Astrocyte of the spinal cord (primary cell): ENCODE measurements around the gene ROBO4.

Experiments
- DNase-seq: peaks from one replicate; pipeline ENCODE4 v3.0.0; 2011; ENCODE audit warnings: low read depth, low spot score
- H3K4me3 ChIP-seq: 2 replicates; pipeline ENCODE4 v1.5.1; 2011; ENCODE audit warnings: low read depth, mild to moderate bottlenecking, low read length, moderate library complexity
- CTCF ChIP-seq: IDR thresholded peaks from 2 replicates; pipeline ENCODE4 v1.5.1; 2012; ENCODE audit warnings: low read depth, mild to moderate bottlenecking, low read length, inconsistent platforms
- in situ Hi-C: cut with HindIII; loops from 2 replicates; pipeline ENCODE4 v1.10.0; 2017; ENCODE audit warnings: low sequenced_read_pairs

The ROBO4 gene

GRCh38 chr11:124942466-124943253 lies 45.0 kb upstream of the ROBO4 start:
- in situ Hi-C loops, result no loop called here
- no peak for TF ChIP-seq CTCF
- no peak for DNase-seq
- H3K4me3 ChIP-seq, result no peak overlapping the region

- in situ Hi-C loops, result no loop called here
- H3K4me3 ChIP-seq, result no peak overlapping the region
- no peak for DNase-seq
- no peak for TF ChIP-seq CTCF
These were observed 44.0 kb upstream of the ROBO4 start for GRCh38 chr11:124941703-124942102.

GRCh38 chr11:124938970-124939369 lies 41.3 kb upstream of the ROBO4 start:
- no peak for DNase-seq
- in situ Hi-C loops, result no loop called here

DNA sequence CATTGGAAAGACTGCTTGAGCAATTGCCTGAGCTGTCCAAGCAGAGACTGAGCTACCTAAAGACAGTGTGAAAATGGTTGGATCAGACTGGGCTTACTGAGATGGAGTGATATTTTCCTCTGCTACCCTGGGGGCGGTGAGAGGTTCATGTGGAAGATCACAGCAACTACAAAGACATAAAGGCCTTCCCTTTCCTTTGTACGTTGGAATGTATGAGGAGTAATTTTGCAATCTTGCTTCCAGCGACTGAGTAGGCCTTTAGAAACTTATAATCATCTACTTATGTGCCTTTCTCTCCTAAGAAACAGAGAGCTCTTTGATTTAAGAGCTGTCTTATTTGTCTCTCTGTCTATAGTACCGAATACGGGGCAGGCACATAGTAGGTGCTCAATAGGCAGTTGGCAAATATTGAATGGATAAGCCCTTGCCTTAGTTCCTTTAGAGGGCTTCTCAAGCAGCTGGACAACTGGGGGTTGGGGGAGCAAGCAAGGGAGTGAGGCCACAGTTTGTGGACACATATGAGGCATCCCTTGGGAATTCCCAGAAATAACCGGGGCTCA lies 40.6 kb upstream of the ROBO4 start:
- DNase-seq, result no peak
- no peak overlapping the region for H3K4me3 ChIP-seq
- in situ Hi-C loops, result no loop called here
- no peak for TF ChIP-seq CTCF

More at GRCh38 chr11:124938970-124939369, 41.3 kb upstream of the ROBO4 start:
- H3K4me3 ChIP-seq, result no peak overlapping the region
- no peak for TF ChIP-seq CTCF

GRCh38 chr11:124937336-124937935 lies 39.8 kb upstream of the ROBO4 start:
- no peak overlapping the region for H3K4me3 ChIP-seq
- no peak for TF ChIP-seq CTCF
- in situ Hi-C loops, result no loop called here
- DNase-seq, result no peak

DNA sequence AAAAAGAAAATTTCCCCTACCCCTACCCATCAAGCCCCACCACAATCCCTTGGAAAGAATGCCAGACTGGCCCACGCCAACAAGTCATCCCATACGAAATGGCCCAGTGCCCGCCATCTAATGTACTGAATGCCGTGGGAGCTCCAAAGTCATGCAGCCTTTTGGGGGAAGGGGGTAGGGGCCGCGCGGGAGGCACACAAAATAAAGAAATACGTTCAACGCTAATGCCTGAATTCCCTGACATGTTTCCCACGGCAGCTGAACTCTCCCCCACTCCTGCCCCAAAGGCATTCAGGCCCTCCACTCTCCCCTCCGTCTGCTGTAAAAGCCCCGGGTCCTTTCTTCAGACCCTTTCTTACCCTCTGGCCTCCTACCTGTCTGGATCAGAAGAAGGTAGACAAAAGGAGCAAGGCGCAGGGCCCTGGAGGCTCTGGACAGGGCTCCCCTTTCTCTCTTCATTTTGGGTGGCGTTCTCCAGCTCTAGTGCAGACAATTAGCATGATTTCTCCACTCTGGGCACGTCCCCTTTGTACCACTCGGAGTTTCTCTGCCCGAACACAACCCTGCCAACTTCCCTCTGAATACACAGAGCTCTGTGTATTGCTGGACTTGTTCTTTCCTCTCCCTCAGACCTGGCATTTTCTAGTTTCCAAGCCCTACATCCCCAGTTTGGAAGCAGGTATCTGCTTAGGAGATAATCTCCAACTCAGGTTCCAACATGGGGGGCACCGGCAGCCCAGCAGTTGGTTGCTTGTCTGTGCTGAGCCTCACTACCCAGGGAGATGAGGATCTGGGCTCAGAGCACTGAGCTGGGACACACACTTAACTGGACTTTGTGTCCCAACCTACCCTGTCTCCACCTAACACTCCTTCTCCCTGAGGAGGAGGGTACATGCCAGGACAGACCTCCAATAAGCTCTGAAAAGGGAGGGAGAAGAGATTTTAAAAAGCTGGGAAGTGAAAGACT lies 38.2 kb upstream of the ROBO4 start, which contains the start of gene HEPACAM:
TSS of gene HEPACAM (minus strand) at position 500 of the 967 bp plus-strand sequence. CDS start at position 459, 41 bp downstream.
- no peak within 1 kb of the TSS for H3K4me3 ChIP-seq

More for the DNA sequence above, 38.2 kb upstream of the ROBO4 start, which contains the start of gene HEPACAM:
- DNase-seq, result no peak
- in situ Hi-C loops, result no loop called here
- TF ChIP-seq CTCF, result no peak
